ACHN (cell line): ENCODE results near the gene CDK6.

Source experiments
- DNase-seq: peaks from one replicate; pipeline ENCODE4 v3.0.0-alpha.2; 2015
- in situ Hi-C: cut with HindIII; loops from 2 replicates; pipeline ENCODE4 v1.10.0; 2017; ENCODE audit warnings: low sequenced_read_pairs, low pct_ligation_motif_present, low pct_unique_long_range_greater_than_20kb

CDK6 gene

GRCh38 chr7:92707435-92707834 lies 128.9 kb downstream of the CDK6 start:
- no peak for DNase-seq
- in situ Hi-C loops: no loop called here

DNA sequence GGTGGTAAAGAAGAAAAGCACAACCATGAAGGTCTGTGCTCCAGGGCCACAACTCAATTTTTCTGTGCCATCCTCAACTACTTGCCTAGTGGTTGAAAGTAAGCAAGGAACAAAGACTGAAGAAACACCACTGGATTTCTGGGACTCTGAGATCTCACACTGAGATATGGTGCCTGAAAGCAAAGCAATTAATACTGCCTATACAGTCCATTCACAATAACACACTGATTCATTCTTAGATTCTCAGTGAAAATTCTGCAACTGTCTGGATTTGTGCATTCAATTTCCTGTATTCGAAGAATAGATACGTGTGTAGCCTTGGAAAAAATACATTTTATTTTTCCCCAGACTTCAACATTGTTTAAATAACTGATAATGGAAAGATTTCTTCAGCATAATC lies 129.8 kb downstream of the CDK6 start:
- no peak for DNase-seq
- in situ Hi-C loops: no loop called here

DNA sequence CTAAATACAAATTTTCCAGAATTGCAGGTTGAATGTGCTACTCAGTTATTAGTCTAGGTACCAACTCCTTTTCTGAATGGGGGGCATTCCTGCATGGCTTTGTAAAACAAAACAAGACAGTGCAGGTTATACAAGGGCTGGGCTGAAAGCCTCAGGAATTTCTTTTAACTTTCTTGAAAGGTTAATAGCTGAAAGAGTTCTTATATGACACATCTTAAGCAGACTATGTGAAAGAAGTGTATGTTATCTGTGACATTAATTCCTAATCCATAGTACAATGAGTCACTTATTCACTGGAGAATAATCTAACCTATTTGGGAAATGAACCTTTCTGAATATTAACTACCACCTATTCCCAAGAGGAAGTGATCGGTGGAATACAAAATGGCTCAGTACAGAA lies 130.5 kb downstream of the CDK6 start:
- in situ Hi-C loops: no loop called here
- no peak for DNase-seq

DNA sequence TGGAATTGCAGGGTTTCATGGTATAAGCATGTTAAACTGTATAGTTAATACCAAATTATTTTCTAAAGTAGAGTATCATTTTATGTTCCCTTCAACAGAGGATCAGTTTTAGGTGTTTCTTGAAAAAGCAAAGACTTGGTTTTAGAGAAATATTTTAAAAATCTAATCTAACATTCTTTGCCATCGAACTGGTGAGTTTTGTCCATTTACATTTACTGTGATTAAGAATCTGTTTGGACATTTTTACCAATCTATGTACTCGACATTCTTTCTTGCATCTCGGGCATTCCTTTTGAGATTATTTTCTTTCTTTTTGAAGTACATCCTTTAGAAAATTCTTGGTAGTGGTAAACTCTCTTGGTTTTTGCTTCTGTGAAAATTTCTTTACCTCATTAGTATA lies 131.5 kb downstream of the CDK6 start:
- in situ Hi-C loops: no loop called here
- DNase-seq: no peak

- in situ Hi-C loops: no loop called here
- DNase-seq: no peak
Measured at GRCh38 chr7:92702535-92702934, 133.8 kb downstream of the CDK6 start.

GRCh38 chr7:92699966-92700514 lies 136.3 kb downstream of the CDK6 start:
- no peak for DNase-seq
- in situ Hi-C loops: no loop called here

DNA sequence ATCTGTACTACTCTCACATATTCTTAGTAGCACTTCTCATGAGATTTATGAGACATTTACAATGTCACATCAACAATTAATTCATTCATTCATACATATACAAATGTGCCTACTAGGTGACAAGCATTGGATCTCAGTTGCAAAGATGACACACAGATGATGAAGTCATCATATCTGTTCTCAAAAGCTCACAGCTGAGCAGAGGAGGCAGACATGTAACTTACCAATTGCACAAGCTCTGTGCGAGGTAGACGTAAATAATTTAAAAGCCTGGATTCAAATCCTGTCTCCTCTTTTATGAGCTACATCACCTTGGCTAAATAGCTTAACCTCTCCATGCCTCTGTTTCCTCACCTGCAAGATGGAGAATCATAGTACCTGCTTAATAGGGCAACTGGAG lies 136.8 kb downstream of the CDK6 start:
- DNase-seq: no peak
- in situ Hi-C loops: no loop called here

- in situ Hi-C loops: no loop called here
- peak; percentile 88 for DNase-seq
Measured at GRCh38 chr7:92698237-92698841, 138.0 kb downstream of the CDK6 start.

GRCh38 chr7:92697414-92697813 lies 139.0 kb downstream of the CDK6 start:
- DNase-seq: no peak

GRCh38 chr7:92697012-92697411 lies 139.4 kb downstream of the CDK6 start:
- DNase-seq: no peak
- in situ Hi-C loops: no loop called here

More at GRCh38 chr7:92697414-92697813, 139.0 kb downstream of the CDK6 start:
- in situ Hi-C loops: no loop called here

GRCh38 chr7:92696584-92696983 lies 139.8 kb downstream of the CDK6 start:
- in situ Hi-C loops: no loop called here
- no peak for DNase-seq

DNA sequence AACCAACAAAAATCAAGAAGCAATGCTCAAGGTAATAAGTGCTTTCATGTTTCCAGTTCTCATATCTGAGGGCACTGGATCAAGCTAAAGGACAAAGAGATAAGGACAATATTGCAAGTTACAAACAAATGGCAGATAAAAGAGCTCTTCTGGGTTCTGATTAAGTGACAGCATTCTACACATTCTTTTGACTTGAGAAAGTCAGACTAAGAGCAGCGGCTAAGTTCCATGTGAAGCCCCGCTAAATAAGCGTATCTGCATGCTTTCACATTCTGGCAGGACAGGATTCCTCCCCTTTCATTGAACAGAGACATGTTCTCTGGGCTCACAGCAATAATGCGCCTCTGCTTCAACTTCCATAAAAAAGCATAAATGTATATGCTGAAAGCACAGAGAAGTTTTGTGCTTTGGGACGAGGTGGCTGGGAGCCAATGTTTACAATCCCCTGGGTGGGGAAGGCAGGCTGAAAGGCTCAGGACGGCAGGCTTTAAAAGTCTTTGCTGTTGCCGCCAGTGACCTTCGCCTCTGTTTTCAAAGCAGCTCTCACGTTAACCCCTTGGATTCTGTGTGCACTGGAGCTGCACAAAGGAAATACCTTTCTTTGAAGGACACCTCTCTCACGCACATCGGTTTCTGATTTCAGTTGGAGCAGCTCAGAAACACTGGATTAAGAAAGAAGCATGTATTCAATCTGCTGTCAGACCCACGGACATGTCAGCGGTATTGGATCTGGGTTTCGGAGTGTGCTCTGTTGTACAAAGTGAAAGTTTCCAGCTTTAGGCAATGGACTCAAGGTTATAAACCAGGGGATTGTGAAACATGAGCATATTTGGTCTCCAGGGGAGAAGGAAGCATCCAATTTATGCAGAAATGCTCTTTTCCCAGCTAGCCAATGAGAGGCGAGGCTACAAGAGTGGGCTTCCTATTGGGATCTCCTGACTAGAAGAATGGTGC lies 140.8 kb downstream of the CDK6 start:
- DNase-seq: peak; percentile 91

DNA sequence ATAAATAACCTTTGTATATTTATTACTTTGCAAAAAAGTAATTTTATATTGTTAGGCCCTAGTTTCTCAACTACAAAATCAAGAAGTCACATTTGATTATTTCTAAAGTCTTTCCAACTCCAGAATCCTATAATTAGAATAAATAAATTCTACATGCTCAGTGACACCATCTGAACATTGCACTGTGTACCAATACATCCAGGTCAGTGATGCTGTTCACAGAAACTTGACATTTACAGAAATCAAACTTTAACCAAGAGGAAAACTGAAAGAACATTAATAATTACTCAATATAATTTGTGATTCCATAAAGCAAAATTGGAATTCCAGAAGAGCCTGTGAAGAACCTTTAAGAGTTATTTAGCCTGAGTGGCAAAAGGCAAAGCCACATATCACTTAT lies 142.2 kb downstream of the CDK6 start:
- in situ Hi-C loops: no loop called here
- no peak for DNase-seq

More for the DNA sequence above, 140.8 kb downstream of the CDK6 start:
- in situ Hi-C loops: no loop called here

GRCh38 chr7:92693519-92693918 lies 142.9 kb downstream of the CDK6 start:
- in situ Hi-C loops: no loop called here
- DNase-seq: no peak

DNA sequence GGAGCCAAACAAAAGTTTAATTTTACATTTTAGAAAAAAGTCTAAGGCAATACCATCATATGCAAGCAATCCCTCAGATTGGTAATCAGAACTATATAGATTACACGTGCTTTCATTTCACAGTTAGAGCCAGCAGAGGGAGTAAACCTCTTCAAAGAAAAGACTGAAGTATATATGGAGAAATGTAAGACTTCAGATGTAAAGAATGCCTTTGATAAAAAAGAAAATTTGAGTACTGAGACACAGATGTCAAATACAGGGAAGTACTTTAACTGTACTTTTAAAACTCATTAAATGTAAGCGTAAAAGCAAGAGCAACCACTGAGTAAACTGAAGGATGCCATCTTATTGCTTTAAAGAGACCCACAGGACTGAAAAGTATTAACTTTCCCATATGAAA lies 144.8 kb downstream of the CDK6 start:
- peak; percentile 74 for DNase-seq
- in situ Hi-C loops: no loop called here

DNA sequence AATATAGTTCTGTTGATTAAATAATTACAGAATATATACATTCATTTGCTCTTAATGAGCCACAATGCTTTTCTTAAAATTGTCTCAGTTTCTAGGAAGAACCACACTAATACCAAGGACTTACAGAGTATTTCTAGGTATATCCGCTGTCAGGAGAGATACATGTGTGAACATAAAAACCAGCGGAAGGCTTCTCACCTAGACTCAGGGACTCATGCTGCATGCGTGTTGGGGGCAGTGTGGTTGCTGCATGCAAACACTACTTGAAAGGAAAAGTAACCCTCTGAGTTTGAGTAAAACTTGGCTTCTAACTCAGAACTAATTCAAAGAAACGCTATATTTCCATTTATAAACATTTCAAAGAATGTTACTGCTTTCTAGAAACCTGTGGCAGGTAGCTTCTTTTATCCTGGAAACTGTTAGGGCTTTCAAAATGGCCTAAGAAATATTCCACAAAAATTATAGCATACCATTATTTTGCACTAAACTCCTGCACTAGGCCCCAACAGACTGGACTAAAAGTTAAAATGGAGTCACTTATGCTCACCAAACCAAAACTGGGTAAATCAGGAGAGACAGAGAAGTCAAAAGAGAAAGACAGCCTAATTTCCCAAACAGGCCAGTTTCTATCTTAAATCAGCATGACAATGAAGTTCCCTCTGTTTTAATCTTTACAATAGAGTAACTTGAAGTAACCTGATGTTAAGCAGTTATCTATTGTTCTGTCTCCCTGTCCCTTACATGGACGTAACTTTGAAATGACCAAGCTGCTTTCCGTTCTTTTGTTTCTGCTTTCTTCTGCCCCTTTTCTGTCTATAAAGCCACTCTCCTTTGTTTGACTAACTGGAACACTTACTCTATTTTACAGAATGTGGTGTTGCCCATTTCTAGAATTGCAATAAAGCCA lies 151.0 kb downstream of the CDK6 start:
- in situ Hi-C loops: no loop called here
- DNase-seq: no peak

- in situ Hi-C loops: no loop called here
- DNase-seq: no peak
Measured at GRCh38 chr7:92684274-92684673, 152.1 kb downstream of the CDK6 start.

DNA sequence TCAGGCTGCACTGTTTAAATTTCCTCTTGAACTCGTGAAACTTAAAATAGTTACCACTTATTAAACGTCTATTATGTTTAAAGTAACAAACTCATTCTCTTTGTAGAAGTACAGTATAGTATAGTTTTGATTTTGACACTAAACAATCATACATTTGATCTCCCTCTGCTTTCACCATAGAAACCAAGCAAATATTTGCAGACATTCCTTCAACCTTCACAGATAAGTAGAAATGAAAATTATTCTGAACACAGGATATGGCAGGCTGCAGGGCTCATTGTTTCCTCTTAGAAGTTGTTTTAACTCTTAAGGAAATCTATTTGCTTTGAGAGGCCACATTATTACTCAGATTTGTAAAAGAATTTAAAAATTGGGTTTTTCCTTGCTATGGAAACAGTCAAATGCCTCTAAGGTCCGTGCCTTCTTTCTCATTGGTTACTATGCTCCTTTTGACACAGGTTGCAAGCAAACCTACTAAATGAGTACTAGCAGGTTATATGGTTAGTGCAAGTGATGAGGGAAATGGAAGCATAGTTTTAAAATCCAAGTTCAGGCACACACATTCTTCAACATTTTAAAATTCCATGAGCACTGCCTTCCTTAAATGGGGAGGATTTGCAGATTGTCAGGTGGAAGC lies 153.4 kb downstream of the CDK6 start:
- DNase-seq: no peak
- in situ Hi-C loops: no loop called here
